Activated naive CD4-positive, alpha-beta T cell treated with anti-CD3 and anti-CD28 coated beads, Interleukin-2, amount 50 U/mL, for 24 hours (primary cell): Measurements from ENCODE around the gene CCDC6.
"Not testable (repeated sequence)": the region's sequence is repeated elsewhere in the genome, so short reads cannot be mapped to it uniquely, and the experiment has no call there.

Experiments used
- H3K27ac Mint-ChIP-seq: one replicate; pipeline ENCODE4 v1.8.0; 2021; ENCODE audit warnings: mild to moderate bottlenecking, mixed read lengths
- H3K27me3 Mint-ChIP-seq: one replicate; pipeline ENCODE4 v1.8.0; 2021; ENCODE audit warnings: mixed read lengths
- H3K36me3 Mint-ChIP-seq: one replicate; pipeline ENCODE4 v1.8.0; 2021; ENCODE audit warnings: mixed read lengths
- H3K4me1 Mint-ChIP-seq: one replicate; pipeline ENCODE4 v1.8.0; 2021; ENCODE audit warnings: mixed read lengths
- H3K4me3 Mint-ChIP-seq: one replicate; pipeline ENCODE4 v1.8.0; 2021; ENCODE audit warnings: mild to moderate bottlenecking, mixed read lengths
- H3K9me3 Mint-ChIP-seq: one replicate; pipeline ENCODE4 v1.8.0; 2021; ENCODE audit warnings: mixed read lengths

CCDC6 gene

DNA sequence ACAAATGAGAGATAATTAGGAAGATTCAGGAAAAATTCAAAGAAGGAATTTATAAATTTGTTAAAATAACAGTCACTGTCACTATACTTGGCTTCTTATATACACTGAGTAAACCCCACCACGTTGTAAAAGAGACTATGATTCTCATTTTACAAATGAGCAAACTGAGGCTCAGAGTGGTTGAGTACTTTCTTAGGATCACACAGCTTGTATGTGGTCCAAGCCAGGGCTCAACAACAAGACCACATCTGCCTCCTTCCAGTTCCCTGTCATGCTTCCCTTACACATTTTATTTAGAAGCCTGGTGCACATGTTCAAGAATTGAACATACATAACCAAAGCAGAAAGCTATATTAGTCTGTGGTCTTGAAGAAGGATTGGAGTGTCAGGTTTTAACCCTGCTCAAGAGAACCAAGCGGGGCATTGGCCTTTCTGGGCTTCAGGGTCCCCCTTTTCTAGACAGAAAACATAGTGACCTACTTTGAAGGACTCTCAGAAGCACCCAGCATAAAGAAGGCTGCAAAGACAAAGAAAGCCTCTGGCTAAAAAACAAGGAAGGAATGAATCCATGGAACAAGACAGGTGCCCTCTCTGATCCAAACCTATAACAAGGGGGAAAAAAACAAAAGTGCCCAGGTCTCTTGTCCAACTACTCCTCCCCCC lies 153.9 kb downstream of the CCDC6 start:
- Mint-ChIP-seq H3K27me3 (peaks cover 12% of the 10 kb centered on the region), H3K9me3 (no peaks in the 10 kb centered on the region), H3K4me3 (no peak overlapping the region), H3K4me1 (no peaks in the 10 kb centered on the region), H3K36me3 (no peaks in the 10 kb centered on the region), H3K27ac (no peak overlapping the region)

DNA sequence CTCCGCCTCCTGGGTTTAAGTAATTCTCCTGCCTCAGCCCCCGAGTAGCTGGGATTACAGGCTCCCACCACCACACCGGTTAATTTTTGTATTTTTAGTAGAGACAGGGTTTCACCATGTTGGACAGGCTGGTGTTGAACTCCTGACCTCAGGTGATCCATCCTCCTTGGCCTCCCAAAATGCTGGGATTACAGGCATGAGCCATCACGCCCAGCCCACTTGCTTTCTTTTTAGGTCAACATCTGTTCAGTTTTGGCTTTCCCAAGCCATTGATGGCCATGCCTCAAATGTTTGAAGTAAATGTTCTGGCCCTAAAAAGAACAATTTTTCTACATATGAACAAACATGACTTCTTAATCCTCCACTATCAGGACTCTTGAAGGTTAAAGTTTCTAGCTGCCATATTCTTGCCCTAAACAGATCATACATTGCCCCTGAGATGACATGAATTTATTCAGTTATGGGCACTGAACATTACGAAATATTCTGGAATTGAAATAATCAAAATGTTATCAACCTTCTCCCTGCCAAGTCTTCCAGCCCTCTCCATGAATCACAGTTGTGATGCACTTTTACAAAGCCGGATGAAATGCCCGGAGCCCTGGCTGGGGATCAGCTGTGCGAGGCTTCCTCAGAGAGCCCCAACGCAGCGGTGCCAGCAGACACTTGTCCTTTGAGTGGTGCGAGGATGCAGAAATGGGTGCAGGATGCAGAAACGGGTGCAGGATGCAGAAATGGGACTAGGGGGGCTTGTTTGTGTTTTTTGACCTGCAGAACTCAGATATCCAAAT lies 156.0 kb downstream of the CCDC6 start:
- H3K9me3 Mint-ChIP-seq: no peaks in the 10 kb centered on the region
- no peak overlapping the region for H3K27ac Mint-ChIP-seq
- no peaks in the 10 kb centered on the region for H3K4me1 Mint-ChIP-seq
- peaks cover 14% of the 10 kb centered on the region for H3K27me3 Mint-ChIP-seq
- no peak overlapping the region for H3K4me3 Mint-ChIP-seq
- no peaks in the 10 kb centered on the region for H3K36me3 Mint-ChIP-seq

DNA sequence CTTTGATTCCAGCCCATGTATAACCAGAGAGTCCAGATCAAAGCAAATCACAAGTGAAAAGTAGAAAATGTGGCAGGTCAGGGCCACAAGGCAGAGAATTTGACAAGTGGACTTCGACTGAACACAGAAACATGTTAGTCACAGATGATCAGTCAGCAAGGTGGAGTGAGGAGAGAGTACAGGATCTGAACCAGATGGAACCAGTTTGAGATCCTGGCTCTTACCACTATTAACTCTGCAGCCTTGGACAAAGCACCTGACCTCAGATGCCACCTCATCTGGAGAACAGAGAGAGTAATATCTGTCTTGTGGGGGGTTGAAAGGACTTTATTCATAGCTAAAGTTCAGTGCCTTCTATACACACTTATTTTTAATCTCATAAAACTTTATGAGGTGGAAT lies 157.5 kb downstream of the CCDC6 start:
- Mint-ChIP-seq H3K9me3 (no peaks in the 10 kb centered on the region), H3K4me1 (no peaks in the 10 kb centered on the region), H3K36me3 (no peaks in the 10 kb centered on the region), H3K27me3 (peaks cover 14% of the 10 kb centered on the region), H3K4me3 (no peak overlapping the region), H3K27ac (no peak overlapping the region)

DNA sequence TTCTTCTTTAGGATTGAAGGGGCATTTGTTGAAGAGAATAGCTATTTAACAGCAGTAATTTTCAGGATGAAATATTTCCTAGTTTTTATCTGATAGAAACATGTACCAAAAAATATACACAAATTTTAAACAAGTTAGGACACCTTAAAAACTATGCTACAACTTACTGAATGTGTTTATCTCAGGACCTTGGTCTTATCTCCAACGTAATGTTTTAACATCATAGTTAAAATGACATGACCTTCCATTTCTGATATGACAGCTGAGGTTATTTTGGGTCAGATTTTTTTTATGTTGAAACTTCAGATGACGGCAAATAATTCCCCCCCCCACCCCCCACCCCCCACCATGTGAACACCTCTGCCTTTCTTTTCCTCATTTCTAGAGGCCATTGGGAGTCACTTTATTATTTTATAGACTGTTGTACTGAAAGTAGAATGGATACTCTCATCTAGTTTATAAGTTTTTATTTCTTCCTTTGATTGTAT lies 161.1 kb downstream of the CCDC6 start:
- Mint-ChIP-seq H3K4me3 (no peak overlapping the region), H3K36me3 (no peaks in the 10 kb centered on the region), H3K9me3 (no peaks in the 10 kb centered on the region), H3K4me1 (no peaks in the 10 kb centered on the region), H3K27ac (no peak overlapping the region), H3K27me3 (peaks cover 9% of the 10 kb centered on the region)

DNA sequence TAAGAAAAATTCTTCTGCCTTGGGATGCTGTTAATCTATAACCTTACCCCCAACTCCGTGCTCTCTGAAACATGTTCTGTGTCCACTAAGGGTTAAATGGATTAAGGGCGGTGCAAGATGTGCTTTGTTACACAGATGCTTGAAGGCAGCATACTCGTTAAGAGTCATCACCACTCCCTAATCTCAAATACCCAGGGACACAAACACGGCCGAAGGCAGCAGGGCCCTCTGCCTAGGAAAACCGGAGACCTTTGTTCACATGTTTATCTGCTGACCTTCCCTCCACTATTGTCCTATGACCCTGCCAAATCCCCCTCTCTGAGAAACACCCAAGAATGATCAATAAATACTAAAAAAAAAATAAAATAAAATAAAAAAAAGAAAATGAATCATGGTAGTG lies 161.6 kb downstream of the CCDC6 start:
- not testable (repeated sequence) for H3K27ac Mint-ChIP-seq, H3K9me3 Mint-ChIP-seq, H3K4me1 Mint-ChIP-seq

DNA sequence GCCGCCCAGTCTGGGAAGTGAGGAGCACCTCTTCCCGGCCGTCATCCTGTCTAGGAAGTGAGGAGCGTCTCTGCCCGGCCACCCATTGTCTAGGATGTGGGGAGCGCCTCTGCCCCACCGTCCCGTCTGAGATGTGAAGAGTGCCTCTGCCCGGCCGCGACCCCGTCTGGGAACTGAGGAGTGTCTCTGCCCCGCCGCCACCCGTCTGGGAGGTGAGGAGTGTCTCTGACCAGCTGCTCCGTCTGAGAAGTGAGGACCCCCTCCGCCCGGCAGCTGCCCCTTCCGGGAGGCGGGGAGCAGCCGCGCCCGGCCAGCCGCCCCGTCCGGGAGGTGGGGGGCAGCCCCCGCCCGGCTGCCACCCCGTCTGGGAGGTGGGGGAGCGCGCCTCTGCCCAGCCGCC lies 162.2 kb downstream of the CCDC6 start:
- H3K4me1 Mint-ChIP-seq, H3K9me3 Mint-ChIP-seq, H3K27me3 Mint-ChIP-seq, H3K4me3 Mint-ChIP-seq, H3K27ac Mint-ChIP-seq, H3K36me3 Mint-ChIP-seq: not testable (repeated sequence)

More for the DNA sequence above, 161.6 kb downstream of the CCDC6 start:
- H3K36me3 Mint-ChIP-seq, H3K4me3 Mint-ChIP-seq, H3K27me3 Mint-ChIP-seq: not testable (repeated sequence)

DNA sequence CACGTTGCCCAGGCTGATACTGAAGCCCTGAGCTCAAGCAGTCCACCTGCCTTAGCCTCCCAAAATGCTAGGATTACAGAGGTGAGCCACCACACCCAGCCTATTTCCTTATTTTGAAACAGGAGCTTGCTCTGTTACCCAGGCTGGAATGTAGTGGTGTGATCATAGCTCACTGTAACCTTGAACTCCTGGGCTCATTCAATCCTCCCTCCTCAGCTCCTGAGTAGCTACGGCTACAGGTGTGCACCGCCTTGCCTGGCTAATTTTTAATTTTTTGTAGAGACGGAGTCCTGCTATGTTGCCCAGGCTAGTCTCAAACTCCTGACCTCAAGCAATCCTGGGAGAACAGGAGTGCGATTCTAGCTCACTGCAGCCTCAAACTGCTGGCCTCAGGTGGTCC lies 164.8 kb downstream of the CCDC6 start:
- no peaks in the 10 kb centered on the region for H3K4me1 Mint-ChIP-seq
- H3K27me3 Mint-ChIP-seq: peaks cover 6% of the 10 kb centered on the region
- H3K36me3 Mint-ChIP-seq: no peaks in the 10 kb centered on the region
- H3K9me3 Mint-ChIP-seq: no peaks in the 10 kb centered on the region
- H3K27ac Mint-ChIP-seq: no peak overlapping the region
- no peak overlapping the region for H3K4me3 Mint-ChIP-seq

DNA sequence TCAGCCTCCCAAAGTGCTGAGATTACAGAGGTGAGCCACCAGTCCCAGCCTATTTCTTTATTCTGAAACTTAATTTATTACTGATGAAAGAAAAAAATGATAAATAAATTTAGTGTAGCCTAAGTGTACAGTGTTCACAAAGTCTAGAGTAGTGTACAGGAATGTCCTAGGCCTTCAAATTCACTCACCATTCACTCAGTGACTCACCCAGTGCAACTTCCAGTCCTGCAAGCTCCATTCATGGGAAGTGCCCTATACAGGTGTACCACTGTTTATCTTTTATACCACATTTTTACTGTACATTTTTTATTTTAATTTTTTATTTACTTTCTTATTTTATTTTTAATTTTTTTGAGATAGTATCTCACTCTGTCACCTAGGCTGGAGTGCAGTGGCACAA lies 165.3 kb downstream of the CCDC6 start:
- Mint-ChIP-seq H3K36me3 (no peaks in the 10 kb centered on the region), H3K27me3 (peaks cover 6% of the 10 kb centered on the region), H3K4me1 (no peaks in the 10 kb centered on the region), H3K4me3 (no peak overlapping the region), H3K9me3 (no peaks in the 10 kb centered on the region), H3K27ac (no peak overlapping the region)
